Mesodermal cell (in vitro differentiated cells): Measurements from ENCODE around the gene AMDHD1.
A peak's percentile ranks its signal among the peaks of the same experiment; 100 is the strongest.

Source experiments
- H3K27ac ChIP-seq: 2 replicates; pipeline ENCODE4 v1.7.0; 2013; ENCODE audit warnings: mild to moderate bottlenecking, low read depth, low read length, moderate library complexity; ENCODE audit not compliant: severe bottlenecking
- H3K36me3 ChIP-seq: 2 replicates; pipeline ENCODE4 v1.7.1; 2013; ENCODE audit warnings: mild to moderate bottlenecking, low read length, moderate library complexity; ENCODE audit not compliant: control insufficient read depth, insufficient read depth
- H3K4me1 ChIP-seq: one replicate; pipeline ENCODE4 v1.7.1; 2013; ENCODE audit warnings: mild to moderate bottlenecking, low read length; ENCODE audit not compliant: insufficient read depth, control insufficient read depth, poor library complexity, severe bottlenecking
- H3K4me3 ChIP-seq: 2 replicates; pipeline ENCODE4 v1.7.0; 2013; ENCODE audit warnings: low read length, control low read depth, mild to moderate bottlenecking; ENCODE audit not compliant: insufficient read depth, poor library complexity, severe bottlenecking; ENCODE audit errors: extremely low read depth
- H3K9me3 ChIP-seq: 2 replicates; pipeline ENCODE4 v1.7.1; 2013; ENCODE audit warnings: mild to moderate bottlenecking, low read length, moderate library complexity; ENCODE audit not compliant: control insufficient read depth
- WGBS, 2 experiments: methylation state at CpG; one replicate each; pipeline ENCODE4 v1.1.5; 2013; ENCODE audit warnings: missing lambda C conversion rate in 2 of 2; ENCODE audit not compliant: insufficient coverage in 2 of 2; 5-methylcytosine and 5-hydroxymethylcytosine counted together

The AMDHD1 gene

GRCh38 chr12:95942524-95943329 lies 404 bp upstream of the AMDHD1 start, which contains the start of gene CCDC38:
Gene CCDC38 (minus strand): TSS chr12:95942614. CDS start chr12:95936509, 6,105 bp downstream.
- H3K4me3 ChIP-seq: peak within 1 kb of the TSS; percentile 68
- H3K9me3 ChIP-seq: no peaks in the 10 kb centered on the region
- WGBS, 2 experiments: 0% methylated on average over 25 of the region's 51 CpGs
- no peaks in the 10 kb centered on the region for H3K36me3 ChIP-seq
- H3K4me1 ChIP-seq: peaks cover 5% of the 10 kb centered on the region
- H3K27ac ChIP-seq: peak within 1 kb of the TSS; percentile 10

DNA sequence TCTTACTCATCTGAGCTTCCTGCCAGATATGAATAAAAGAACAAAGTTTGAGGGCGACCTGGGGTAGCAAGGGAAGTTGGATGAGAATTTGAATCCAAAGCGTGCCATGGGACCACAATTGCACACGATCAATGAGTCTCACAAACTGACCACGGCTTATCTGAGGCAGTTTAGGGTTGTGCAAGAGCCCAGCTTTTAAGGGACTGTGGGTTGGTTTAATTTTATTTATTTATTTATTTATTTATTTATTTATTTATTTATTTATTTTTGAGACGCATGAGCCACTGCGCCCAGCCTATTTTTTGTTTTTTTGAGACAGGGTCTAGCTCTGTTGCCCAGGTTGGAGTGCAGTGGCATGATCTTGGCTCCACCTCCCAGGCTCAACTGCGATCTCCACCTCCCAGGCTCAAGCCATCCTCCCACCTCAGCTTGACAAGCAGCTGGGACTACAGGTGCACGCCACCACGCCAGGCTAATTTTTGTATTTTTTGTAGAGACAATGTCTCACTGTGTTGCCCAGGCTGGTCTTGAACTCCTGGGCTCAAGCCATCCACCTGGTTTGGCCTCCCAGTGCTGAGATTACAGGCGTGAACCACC lies 1.1 kb downstream of the AMDHD1 start:
- 82 to 91% methylated on average over 3 to 6 of the region's 10 CpGs for whole genome bisulfite sequencing, 2 experiments
- Histone ChIP-seq H3K27ac (no peak overlapping the region), H3K36me3 (no peaks in the 10 kb centered on the region), H3K4me1 (peaks cover 5% of the 10 kb centered on the region), H3K9me3 (no peaks in the 10 kb centered on the region), H3K4me3 (no peak overlapping the region)

GRCh38 chr12:95949477-95950206 lies 6.5 kb downstream of the AMDHD1 start:
- H3K4me3 ChIP-seq: no peak overlapping the region
- no CpG with 5 or more reads among the region's 4 CpGs for WGBS, 2 experiments
- H3K36me3 ChIP-seq: no peaks in the 10 kb centered on the region
- no peaks in the 10 kb centered on the region for H3K4me1 ChIP-seq
- H3K27ac ChIP-seq: no peak overlapping the region
- no peaks in the 10 kb centered on the region for H3K9me3 ChIP-seq

DNA sequence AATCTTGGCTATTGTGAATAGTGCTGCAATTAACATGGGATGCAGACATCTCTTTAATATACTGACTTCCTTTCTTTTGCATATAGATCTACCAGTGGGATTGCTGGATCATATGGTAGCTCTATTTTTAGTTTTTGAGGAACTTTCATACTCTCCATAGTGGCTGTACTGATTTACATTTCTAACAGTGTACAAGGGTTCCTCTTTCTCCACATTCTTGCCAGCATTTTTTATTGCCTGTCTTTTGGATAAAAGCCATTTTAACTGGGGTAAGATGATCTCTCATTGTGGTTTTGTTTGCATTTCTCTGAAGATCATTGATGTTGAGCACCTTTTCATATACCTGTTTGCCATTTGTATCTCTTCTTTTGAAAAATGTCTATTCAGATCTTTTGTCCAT lies 8.4 kb downstream of the AMDHD1 start:
- Histone ChIP-seq H3K36me3 (no peaks in the 10 kb centered on the region), H3K4me3 (no peak overlapping the region), H3K4me1 (no peaks in the 10 kb centered on the region), H3K27ac (no peak overlapping the region), H3K9me3 (no peaks in the 10 kb centered on the region)

- WGBS, 2 experiments: no CpG with 5 or more reads among the region's 1 CpG
- H3K4me1 ChIP-seq: no peaks in the 10 kb centered on the region
- H3K4me3 ChIP-seq: no peak overlapping the region
- no peak overlapping the region for H3K27ac ChIP-seq
- no peaks in the 10 kb centered on the region for H3K36me3 ChIP-seq
- H3K9me3 ChIP-seq: no peaks in the 10 kb centered on the region
Measured at GRCh38 chr12:95953000-95953399, 9.9 kb downstream of the AMDHD1 start.

DNA sequence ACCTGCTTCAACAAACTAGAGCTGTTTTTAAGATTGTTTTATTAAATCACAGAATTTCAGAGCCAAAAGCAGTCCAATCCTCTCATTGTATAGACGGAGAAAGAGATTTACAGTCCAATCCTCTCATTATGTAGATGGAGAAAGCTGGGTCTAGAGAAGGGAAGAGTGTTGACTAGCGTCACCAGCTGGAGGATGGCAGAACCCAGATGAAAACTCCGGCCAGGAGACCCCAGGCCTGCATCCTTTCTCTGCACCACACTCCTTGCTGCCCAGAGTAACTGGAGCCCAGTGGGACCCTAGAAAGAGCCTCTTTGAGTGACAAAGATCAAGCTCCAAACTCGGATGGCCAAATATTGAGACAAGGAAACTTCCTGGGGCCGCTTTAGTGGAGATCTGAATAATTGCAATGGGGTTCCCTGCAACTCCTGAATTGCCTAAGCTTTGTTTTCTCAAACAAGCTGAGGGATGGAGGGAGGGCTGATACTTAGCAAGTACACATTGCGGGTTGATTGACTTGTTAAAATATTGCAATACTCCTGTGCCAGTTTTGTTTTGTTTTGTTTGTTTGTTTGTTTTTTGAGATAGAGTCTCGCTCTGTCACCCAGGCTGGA lies 12.5 kb downstream of the AMDHD1 start:
- no peak overlapping the region for H3K4me3 ChIP-seq
- H3K4me1 ChIP-seq: no peaks in the 10 kb centered on the region
- H3K27ac ChIP-seq: no peak overlapping the region
- no peaks in the 10 kb centered on the region for H3K9me3 ChIP-seq
- H3K36me3 ChIP-seq: no peaks in the 10 kb centered on the region
- 83 to 90% methylated on average over 5 of the region's 7 CpGs for WGBS, 2 experiments

- Histone ChIP-seq H3K4me3 (no peak overlapping the region), H3K27ac (no peak overlapping the region), H3K4me1 (no peaks in the 10 kb centered on the region), H3K9me3 (no peaks in the 10 kb centered on the region), H3K36me3 (no peaks in the 10 kb centered on the region)
- 93 to 94% methylated on average over 23 to 24 of the region's 27 CpGs for WGBS, 2 experiments
Measured at GRCh38 chr12:95956557-95957145, 13.5 kb downstream of the AMDHD1 start.

DNA sequence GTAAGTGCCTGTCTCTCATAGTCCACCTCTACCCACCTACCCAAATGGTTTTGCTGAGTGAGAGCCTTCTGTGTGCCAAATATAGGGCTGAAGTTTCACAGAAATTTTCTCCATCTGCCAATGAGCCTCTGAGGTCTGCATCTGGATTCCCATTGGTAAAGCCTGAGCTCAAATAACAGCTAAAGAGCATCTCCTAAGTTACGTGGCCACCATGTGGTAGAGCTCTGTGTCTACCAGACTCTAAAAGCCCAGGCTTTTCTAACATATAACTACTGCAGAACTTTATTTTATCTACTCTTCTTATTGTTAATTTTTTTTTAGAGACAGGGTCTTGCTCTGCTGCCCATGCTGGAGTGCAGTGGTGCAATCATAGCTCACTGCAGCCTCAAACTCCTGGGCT lies 16.0 kb downstream of the AMDHD1 start:
- 71 to 83% methylated on average over 1 of the region's 1 CpG for WGBS, 2 experiments
- Histone ChIP-seq H3K4me1 (no peaks in the 10 kb centered on the region), H3K4me3 (no peak overlapping the region), H3K9me3 (no peaks in the 10 kb centered on the region), H3K27ac (no peak overlapping the region), H3K36me3 (no peaks in the 10 kb centered on the region)

GRCh38 chr12:95960241-95960640 lies 17.1 kb downstream of the AMDHD1 start:
- H3K4me1 ChIP-seq: no peaks in the 10 kb centered on the region
- no peaks in the 10 kb centered on the region for H3K9me3 ChIP-seq
- H3K27ac ChIP-seq: no peak overlapping the region
- H3K4me3 ChIP-seq: no peak overlapping the region
- 70 to 90% methylated on average over 3 of the region's 5 CpGs for WGBS, 2 experiments
- no peaks in the 10 kb centered on the region for H3K36me3 ChIP-seq

DNA sequence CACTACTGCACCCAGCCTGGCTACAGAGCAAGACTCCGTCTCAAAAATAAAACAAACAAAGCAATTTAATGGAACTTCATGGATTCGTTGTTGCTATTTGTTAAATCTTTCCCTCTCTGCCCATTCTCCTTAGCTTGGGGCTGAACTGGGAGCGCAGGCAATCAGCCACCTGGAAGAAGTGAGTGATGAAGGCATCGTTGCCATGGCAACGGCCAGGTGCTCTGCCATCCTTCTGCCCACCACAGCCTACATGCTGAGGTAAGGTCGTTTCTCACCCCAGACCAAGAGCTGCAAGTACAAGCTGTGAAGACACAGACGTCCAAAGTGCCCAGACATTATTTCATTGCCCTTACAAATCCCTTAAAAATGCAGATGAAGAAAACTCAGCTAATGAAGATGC lies 19.1 kb downstream of the AMDHD1 start:
- Histone ChIP-seq H3K36me3 (no peaks in the 10 kb centered on the region), H3K4me1 (no peaks in the 10 kb centered on the region), H3K4me3 (no peak overlapping the region), H3K9me3 (no peaks in the 10 kb centered on the region), H3K27ac (no peak overlapping the region)
- 84 to 93% methylated on average over 2 to 6 of the region's 7 CpGs for WGBS, 2 experiments
